Measurements from ENCODE around the gene NAT9. TPM values are rescaled to one million over a fixed set of nuclear protein-coding genes. Genes with fewer than 3 reads are reported as not detected.
A peak's percentile ranks its signal among the peaks of the same experiment; 100 is the strongest.

The NAT9 gene
- total and polyA plus RNA-seq, 11 donors, result 7.9 to 36.6 (median 18.2) TPM

- intact Hi-C loops (cut with DNase I), result no loop called here
- no peak for DNase-seq
- H3K27ac ChIP-seq, result peak overlapping the region in 8 of 12 donors; percentile 6 to 70 (median 54)
- H3K36me3 ChIP-seq, result peaks cover 0 to 9% (median 0%) of the 10 kb centered on the region in 9 donors
- no peaks in the 10 kb centered on the region for H3K27me3 ChIP-seq
- peaks cover 19 to 80% (median 48%) of the 10 kb centered on the region in 12 donors for H3K4me1 ChIP-seq
- no peak overlapping the region for H3K4me3 ChIP-seq
- no peaks in the 10 kb centered on the region for H3K9me3 ChIP-seq
- TF ChIP-seq CTCF (IDR thresholded peaks at IDR 0.05), result no peak
- TF ChIP-seq POLR2A (IDR thresholded peaks at IDR 0.05), result no peak
- 87 to 91% (median 91%) methylated on average over 10 of the region's 10 CpGs for WGBS, 4 donors
- ATAC-seq, result no peak
Measured at GRCh38 chr17:74759941-74760340, 16.2 kb downstream of the NAT9 start.

- peak overlapping the region in 6 of 12 donors; percentile 1 to 67 (median 49) for H3K27ac ChIP-seq
- H3K4me1 ChIP-seq, result peaks cover 19 to 83% (median 48%) of the 10 kb centered on the region in 12 donors
- intact Hi-C loops (cut with DNase I), result no loop called here
- TF ChIP-seq CTCF (IDR thresholded peaks at IDR 0.05), result no peak
- no peak for TF ChIP-seq POLR2A (IDR thresholded peaks at IDR 0.05)
- ATAC-seq (no peak), DNase-seq (no peak)
- peaks cover 0 to 2% (median 0%) of the 10 kb centered on the region in 9 donors for H3K36me3 ChIP-seq
- peak overlapping the region in 1 of 12 donors; percentile 10 for H3K4me3 ChIP-seq
- H3K9me3 ChIP-seq, result no peaks in the 10 kb centered on the region
- WGBS, 4 donors, result 77 to 85% (median 83%) methylated on average over 6 to 9 of the region's 9 CpGs
- H3K27me3 ChIP-seq, result no peaks in the 10 kb centered on the region
Measured at GRCh38 chr17:74759243-74759801, 16.8 kb downstream of the NAT9 start.

GRCh38 chr17:74758848-74759168 lies 17.3 kb downstream of the NAT9 start:
- Histone ChIP-seq H3K4me3 (peak overlapping the region in 1 of 12 donors; percentile 10), H3K27me3 (no peaks in the 10 kb centered on the region), H3K36me3 (no peaks in the 10 kb centered on the region), H3K27ac (peak overlapping the region in 8 of 12 donors; percentile 1 to 67 (median 34)), H3K9me3 (no peaks in the 10 kb centered on the region), H3K4me1 (peaks cover 19 to 85% (median 48%) of the 10 kb centered on the region in 12 donors)
- intact Hi-C loops (cut with DNase I), result no loop called here
- peak in 2 of 4 donors; percentile 20 to 23 for ATAC-seq
- WGBS, 4 donors, result 66 to 90% (median 77%) methylated on average over 2 of the region's 2 CpGs
- DNase-seq, result peak in 1 of 5 donors; percentile 54
- TF ChIP-seq CTCF (IDR thresholded peaks at IDR 0.05) (no peak), POLR2A (IDR thresholded peaks at IDR 0.05) (no peak)

GRCh38 chr17:74757931-74758847 lies 18.0 kb downstream of the NAT9 start:
- WGBS, 4 donors, result 45 to 56% (median 49%) methylated on average over 17 to 26 of the region's 26 CpGs
- Histone ChIP-seq H3K27ac (peak overlapping the region in 11 of 12 donors; percentile 1 to 67 (median 29)), H3K4me1 (peaks cover 19 to 85% (median 48%) of the 10 kb centered on the region in 12 donors), H3K36me3 (no peaks in the 10 kb centered on the region), H3K9me3 (no peaks in the 10 kb centered on the region), H3K27me3 (no peaks in the 10 kb centered on the region), H3K4me3 (peak overlapping the region in 3 of 12 donors; percentile 2 to 10 (median 9))
- TF ChIP-seq POLR2A (IDR thresholded peaks at IDR 0.05) (no peak), CTCF (IDR thresholded peaks at IDR 0.05) (no peak)
- DNase-seq (peak in 2 of 5 donors; percentile 65 to 69), ATAC-seq (peak in 3 of 4 donors; percentile 31 to 65 (median 38))
- intact Hi-C loops (cut with DNase I), result no loop called here
